IPS DF 4.7 (cell line): ENCODE measurements around the gene IPO13.

ENCODE experiments used
- DNase-seq: peaks from one replicate; pipeline ENCODE4 v3.0.0-alpha.2; 2013; ENCODE audit warnings: low spot score; ENCODE audit errors: extremely low read depth

Gene IPO13

GRCh38 chr1:43946236-43947060, at the start of gene IPO13:
Gene IPO13, plus strand, starts transcription at chr1:43946950. Its CDS starts 651 bp downstream, at chr1:43947601.
- DNase-seq, result no peak

DNA sequence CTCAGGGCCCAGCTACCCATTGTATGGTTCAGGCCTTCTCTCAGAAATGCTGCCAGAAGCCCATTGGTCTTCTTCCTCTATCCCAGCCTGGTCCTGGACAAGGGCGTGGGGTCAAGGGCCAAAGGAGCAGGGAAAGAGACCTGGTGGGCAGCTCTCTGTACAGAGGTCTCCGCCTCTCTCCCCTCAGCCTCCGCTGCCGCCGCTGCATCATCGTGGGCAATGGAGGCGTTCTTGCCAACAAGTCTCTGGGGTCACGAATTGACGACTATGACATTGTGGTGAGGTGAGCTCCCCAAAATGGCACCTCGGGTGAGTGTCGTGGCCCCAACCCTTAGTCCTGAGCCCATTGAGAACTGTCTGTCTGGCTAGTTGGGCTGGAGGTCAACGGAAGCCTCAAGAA, 47.8 kb upstream of the IPO13 start:
- no peak for DNase-seq

DNA sequence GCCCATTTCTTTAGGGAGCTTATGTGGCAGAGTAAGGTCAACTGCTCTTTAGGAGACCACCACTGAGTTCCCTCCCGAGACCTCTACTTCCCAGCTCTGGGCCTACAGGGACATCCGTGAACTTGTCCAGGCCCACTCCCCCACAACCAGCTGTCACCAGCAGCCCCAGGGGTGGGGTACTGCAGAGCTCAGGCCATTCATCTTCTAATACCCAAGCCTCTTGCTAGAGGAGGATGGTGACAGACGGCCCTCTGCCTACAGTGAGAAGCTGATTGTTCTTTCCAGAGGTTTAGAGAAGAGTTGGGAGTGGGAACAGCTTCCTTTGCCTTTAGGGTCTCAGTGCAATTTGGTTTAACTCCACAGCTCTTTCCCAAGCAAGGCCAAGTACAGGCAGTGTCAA, 46.4 kb upstream of the IPO13 start:
- no peak for DNase-seq

DNA sequence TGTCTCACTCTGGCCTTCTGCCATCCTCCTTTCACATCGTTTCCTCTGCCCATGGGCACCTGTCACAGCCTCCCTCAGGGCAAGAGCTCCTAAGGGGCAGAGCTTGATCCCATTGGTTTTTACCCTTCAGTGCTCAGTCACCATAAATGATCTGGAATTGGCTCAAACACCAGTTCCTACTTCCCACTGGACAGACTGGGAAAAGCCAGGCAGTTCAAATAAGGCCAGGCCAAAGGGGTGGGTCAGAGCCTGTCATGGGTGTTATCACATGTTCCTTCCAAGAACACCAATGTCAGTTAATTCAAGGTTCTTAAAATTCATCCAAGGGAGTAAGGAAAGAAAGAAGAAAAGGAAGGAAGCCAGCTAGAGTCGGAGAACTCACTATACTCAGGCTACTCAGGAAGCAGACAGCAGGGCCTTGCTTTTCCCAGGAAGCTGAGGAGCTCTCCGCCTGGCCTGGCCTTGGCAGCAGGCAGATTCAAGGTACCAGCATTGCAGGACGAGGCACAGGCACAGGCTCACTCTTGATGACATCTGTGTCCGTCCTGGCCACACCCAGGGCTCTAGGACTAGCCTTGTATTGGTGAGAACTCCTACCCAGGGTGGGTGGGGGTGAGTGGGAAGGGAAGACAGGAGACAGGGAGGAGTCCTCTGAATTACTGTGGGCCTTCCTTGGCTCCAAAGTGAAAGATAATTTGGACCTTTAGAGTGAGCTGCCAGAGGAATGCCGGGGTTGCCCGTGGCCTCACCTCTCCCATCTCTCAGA, 45.4 kb upstream of the IPO13 start:
- DNase-seq, result no peak

- DNase-seq, result no peak
These were observed 44.5 kb upstream of the IPO13 start for GRCh38 chr1:43902058-43902831.

- no peak for DNase-seq
These were observed 41.8 kb upstream of the IPO13 start for GRCh38 chr1:43904660-43905551.

- no peak for DNase-seq
These were observed 38.5 kb upstream of the IPO13 start for GRCh38 chr1:43908226-43908625.

DNA sequence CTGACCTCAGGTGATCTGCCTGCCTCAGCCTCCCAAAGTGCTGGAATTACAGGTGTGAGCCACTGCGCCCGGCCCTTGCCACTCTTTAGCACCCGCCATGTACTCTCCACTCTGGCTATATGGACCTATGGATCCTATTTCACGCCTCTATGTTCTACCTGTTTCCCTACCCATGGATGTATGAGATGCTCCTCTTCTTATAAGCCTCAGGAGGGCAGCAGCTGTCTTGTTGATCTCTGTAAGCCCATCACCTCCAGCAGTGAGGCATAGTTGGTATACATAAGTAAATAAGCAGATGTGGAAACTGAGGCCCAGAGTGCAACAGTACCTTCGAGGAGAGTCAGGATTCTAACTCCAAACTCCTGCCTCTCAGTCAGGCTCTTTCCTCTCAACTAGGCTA, 37.9 kb upstream of the IPO13 start:
- no peak for DNase-seq

- no peak for DNase-seq
These were observed 36.4 kb upstream of the IPO13 start for GRCh38 chr1:43910343-43910742.

- no peak for DNase-seq
These were observed 34.1 kb upstream of the IPO13 start for GRCh38 chr1:43912607-43913006.

GRCh38 chr1:43913051-43913501, 33.7 kb upstream of the IPO13 start:
- DNase-seq, result no peak

- no peak for DNase-seq
These were observed 32.9 kb upstream of the IPO13 start for GRCh38 chr1:43913666-43914360.

- DNase-seq, result no peak
These were observed 31.9 kb upstream of the IPO13 start for GRCh38 chr1:43914576-43915525.

- no peak for DNase-seq
These were observed 26.8 kb upstream of the IPO13 start for GRCh38 chr1:43919906-43920305.

GRCh38 chr1:43921022-43921421, 25.7 kb upstream of the IPO13 start:
- DNase-seq, result no peak

DNA sequence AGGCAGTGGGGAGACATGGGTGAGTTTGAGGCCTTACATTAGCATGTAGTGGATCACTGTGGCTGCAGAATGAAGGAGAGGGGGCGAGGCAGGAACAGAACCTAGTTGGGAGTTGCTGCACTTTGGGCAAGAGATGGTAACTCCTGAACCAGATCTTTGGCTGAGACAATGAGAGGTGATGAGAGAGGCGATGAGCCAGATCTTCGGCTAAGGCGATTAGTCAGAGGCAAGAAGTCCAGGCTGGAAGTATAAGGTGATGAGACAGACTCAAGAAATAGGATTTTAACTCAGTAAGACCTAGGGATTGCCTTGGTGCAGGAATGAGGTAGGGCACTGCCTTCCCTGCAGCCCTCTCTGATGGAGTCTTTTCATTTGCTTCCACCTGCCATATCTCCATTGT, 22.2 kb upstream of the IPO13 start:
- DNase-seq, result no peak

- DNase-seq, result no peak
These were observed 20.9 kb upstream of the IPO13 start for GRCh38 chr1:43925846-43926245.

- DNase-seq, result no peak
These were observed 16.4 kb upstream of the IPO13 start for GRCh38 chr1:43930168-43930948.
